Renal pelvis (tissue), 4 donors: Measurements from ENCODE around the gene F7. TPM values are rescaled to one million over a fixed set of nuclear protein-coding genes. Genes with fewer than 3 reads are reported as not detected.
"Not testable (repeated sequence)": the region's sequence is repeated elsewhere in the genome, so short reads cannot be mapped to it uniquely, and the experiment has no call there.

ENCODE experiments used
- DNase-seq: peaks from one replicate; pipeline ENCODE4 v3.0.0-alpha.2; 2013
- polyA plus RNA-seq, 3 donors: library from polyadenylated mRNA; unstranded; fragments of 120-200 nt; gene quantifications; one replicate each; pipeline ENCODE4 v1.2.1, GENCODE V29; 2013; ENCODE audit not compliant: insufficient read length in 3 of 3

The F7 gene
- polyA plus RNA-seq, 3 donors = 4.5 to 5.8 (median 4.8) TPM

GRCh38 chr13:113097651-113098050, 7.9 kb upstream of the F7 start:
- no peak for DNase-seq

- DNase-seq = no peak
These were observed 7.3 kb upstream of the F7 start for GRCh38 chr13:113098162-113098732.

- no peak for DNase-seq
These were observed 6.4 kb upstream of the F7 start for GRCh38 chr13:113099142-113099541.

- DNase-seq = not testable (repeated sequence)
These were observed 3.3 kb upstream of the F7 start for GRCh38 chr13:113102302-113102701.

GRCh38 chr13:113102727-113103126, 2.9 kb upstream of the F7 start:
- no peak for DNase-seq

- DNase-seq = no peak
These were observed 1.9 kb upstream of the F7 start for GRCh38 chr13:113103646-113104045.

- DNase-seq = no peak
These were observed 396 bp downstream of the F7 start for GRCh38 chr13:113105921-113106452.

GRCh38 chr13:113106711-113107351, 1.2 kb downstream of the F7 start:
- no peak for DNase-seq

GRCh38 chr13:113108521-113108920, 2.9 kb downstream of the F7 start:
- DNase-seq = not testable (repeated sequence)

GRCh38 chr13:113109151-113110047, 3.8 kb downstream of the F7 start:
- no peak for DNase-seq

GRCh38 chr13:113110048-113110851, 4.7 kb downstream of the F7 start:
- no peak for DNase-seq

GRCh38 chr13:113110852-113111315, 5.3 kb downstream of the F7 start:
- no peak for DNase-seq

- not testable (repeated sequence) for DNase-seq
These were observed 6.2 kb downstream of the F7 start for GRCh38 chr13:113111821-113112220.

GRCh38 chr13:113112475-113112874, 6.9 kb downstream of the F7 start:
- DNase-seq = not testable (repeated sequence)

GRCh38 chr13:113112893-113113845, 7.6 kb downstream of the F7 start:
- no peak for DNase-seq

GRCh38 chr13:113113846-113114271, 8.3 kb downstream of the F7 start:
- no peak for DNase-seq

GRCh38 chr13:113114511-113115362, 9.1 kb downstream of the F7 start:
- no peak for DNase-seq

- DNase-seq = no peak
These were observed 10.0 kb downstream of the F7 start for GRCh38 chr13:113115363-113116205.
